Activated CD8-positive, alpha-beta T cell treated with anti-CD3 and anti-CD28 coated beads, Interleukin-2, amount 10 ng/mL, durations not matched to agents 7 days and 5 days (primary cell): ENCODE data around the gene AQP12A. TPM values are rescaled to one million over a fixed set of nuclear protein-coding genes. Genes with fewer than 3 reads are reported as not detected.

Source experiments
- ATAC-seq: fragments of 150-1000 bp; cut with Tn5 transposase; one replicate; pipeline ENCODE4 v1.10.0; 2021; ENCODE audit warnings: moderate library complexity
- CTCF ChIA-PET: fragments of 350-600 bp; sonication (Branson Sonifier 250); formaldehyde crosslinking; loops from one replicate; lab custom pipeline; 2021; ENCODE audit warnings: antibody characterized with exemption; lab: Charles Lee
- POLR2A ChIA-PET: fragments of 350-600 bp; sonication (Branson Sonifier 250); formaldehyde crosslinking; loops from one replicate; lab custom pipeline; 2021; ENCODE audit warnings: antibody characterized with exemption; lab: Charles Lee
- DNase-seq: peaks from one replicate; pipeline ENCODE4 v3.0.0-alpha.2; 2020
- H3K27ac Mint-ChIP-seq: one replicate; pipeline ENCODE4 v1.8.0; 2021; ENCODE audit warnings: mild to moderate bottlenecking, mixed read lengths
- H3K27me3 Mint-ChIP-seq: one replicate; pipeline ENCODE4 v1.8.0; 2021; ENCODE audit warnings: low read depth, mixed read lengths
- H3K36me3 Mint-ChIP-seq: one replicate; pipeline ENCODE4 v1.8.0; 2021; ENCODE audit warnings: low read depth, mixed read lengths
- H3K4me1 Mint-ChIP-seq: one replicate; pipeline ENCODE4 v1.8.0; 2021; ENCODE audit warnings: low read depth, mixed read lengths
- H3K4me3 Mint-ChIP-seq: one replicate; pipeline ENCODE4 v1.8.0; 2021; ENCODE audit warnings: mild to moderate bottlenecking, mixed read lengths
- H3K9me3 Mint-ChIP-seq: one replicate; pipeline ENCODE4 v1.8.0; 2022; ENCODE audit warnings: mixed read lengths; ENCODE audit not compliant: insufficient read depth
- total RNA-seq, 2 experiments: library from RNA; stranded (reverse); gene quantifications; one replicate each; pipeline ENCODE4 v1.2.3, GENCODE V29; 2021

AQP12A gene
- total RNA-seq, 2 experiments from 2014 or later, result not detected

- DNase-seq, result no peak
- H3K4me3 Mint-ChIP-seq, result no peak overlapping the region
- ChIA-PET POLR2A (no interaction called here), CTCF (no interaction called here)
- H3K9me3 Mint-ChIP-seq, result no peaks in the 10 kb centered on the region
- no peak for ATAC-seq
- no peaks in the 10 kb centered on the region for H3K27me3 Mint-ChIP-seq
- no peaks in the 10 kb centered on the region for H3K36me3 Mint-ChIP-seq
- no peak overlapping the region for H3K27ac Mint-ChIP-seq
- H3K4me1 Mint-ChIP-seq, result no peaks in the 10 kb centered on the region
Measured at GRCh38 chr2:240724431-240724830, 32.8 kb downstream of the AQP12A start.

GRCh38 chr2:240725266-240725665 lies 33.6 kb downstream of the AQP12A start:
- Mint-ChIP-seq H3K27me3 (no peaks in the 10 kb centered on the region), H3K9me3 (no peaks in the 10 kb centered on the region), H3K4me1 (no peaks in the 10 kb centered on the region), H3K27ac (no peak overlapping the region), H3K4me3 (no peak overlapping the region), H3K36me3 (no peaks in the 10 kb centered on the region)
- CTCF ChIA-PET, result no interaction called here
- DNase-seq (no peak), ATAC-seq (no peak)
- POLR2A ChIA-PET, result no interaction called here

DNA sequence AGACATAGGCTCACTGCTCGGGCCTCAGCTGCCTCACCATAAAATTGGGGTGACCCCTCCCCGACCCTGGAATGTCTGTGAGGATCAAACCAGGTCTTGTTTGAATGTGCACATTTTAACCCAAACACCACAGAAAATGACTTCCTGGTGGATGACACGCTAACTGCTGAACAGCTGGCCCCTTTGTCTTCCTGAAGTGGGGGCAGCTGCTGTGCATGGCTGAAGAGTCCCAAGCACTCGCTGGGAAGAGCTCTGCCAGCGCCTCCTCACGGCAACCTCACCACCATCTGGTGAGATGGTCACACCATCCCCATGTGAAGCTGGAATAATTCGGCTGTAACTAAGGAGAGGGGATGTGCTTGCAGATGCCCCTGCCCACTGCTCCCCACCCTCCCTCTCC lies 34.0 kb downstream of the AQP12A start:
- no peaks in the 10 kb centered on the region for H3K4me1 Mint-ChIP-seq
- DNase-seq, result no peak
- ChIA-PET CTCF (no interaction called here), POLR2A (no interaction called here)
- H3K36me3 Mint-ChIP-seq, result no peaks in the 10 kb centered on the region
- H3K9me3 Mint-ChIP-seq, result no peaks in the 10 kb centered on the region
- H3K27ac Mint-ChIP-seq, result no peak overlapping the region
- H3K4me3 Mint-ChIP-seq, result no peak overlapping the region
- no peak for ATAC-seq
- no peaks in the 10 kb centered on the region for H3K27me3 Mint-ChIP-seq

DNA sequence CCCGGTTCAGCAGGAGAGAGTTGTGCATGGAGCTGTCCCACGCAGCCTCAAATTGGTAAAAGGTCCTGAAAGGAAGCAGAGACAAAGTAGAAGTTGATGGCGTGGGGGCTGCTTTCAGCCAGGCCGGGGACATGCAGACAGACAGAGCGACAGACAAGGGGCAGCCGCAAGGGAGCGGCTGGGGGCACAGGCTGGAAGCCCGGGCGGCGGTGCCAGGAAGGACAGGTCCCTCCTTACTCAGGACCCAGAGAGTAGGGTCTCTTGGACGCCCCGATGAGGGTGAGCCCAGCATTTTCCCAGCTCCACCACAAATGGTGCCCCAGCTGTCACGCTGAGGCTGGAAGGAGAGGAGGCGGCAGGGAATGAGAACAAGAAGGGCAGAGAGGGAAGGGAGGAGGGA lies 35.2 kb downstream of the AQP12A start:
- ChIA-PET CTCF (interaction anchor here (0.6 kb wide), 1 partner anchor 269 kb away, joined by 3 read pairs; no protein-coding TSS in a partner anchor), POLR2A (no interaction called here)
- Mint-ChIP-seq H3K4me3 (no peak overlapping the region), H3K4me1 (no peaks in the 10 kb centered on the region), H3K9me3 (no peaks in the 10 kb centered on the region), H3K27ac (no peak overlapping the region), H3K36me3 (no peaks in the 10 kb centered on the region), H3K27me3 (no peaks in the 10 kb centered on the region)
- DNase-seq (no peak), ATAC-seq (no peak)

GRCh38 chr2:240727439-240727838 lies 35.8 kb downstream of the AQP12A start:
- Mint-ChIP-seq H3K27ac (no peak overlapping the region), H3K4me3 (no peak overlapping the region), H3K9me3 (no peaks in the 10 kb centered on the region), H3K4me1 (no peaks in the 10 kb centered on the region), H3K27me3 (no peaks in the 10 kb centered on the region), H3K36me3 (no peaks in the 10 kb centered on the region)
- ChIA-PET POLR2A (no interaction called here), CTCF (no interaction called here)
- DNase-seq (no peak), ATAC-seq (no peak)

DNA sequence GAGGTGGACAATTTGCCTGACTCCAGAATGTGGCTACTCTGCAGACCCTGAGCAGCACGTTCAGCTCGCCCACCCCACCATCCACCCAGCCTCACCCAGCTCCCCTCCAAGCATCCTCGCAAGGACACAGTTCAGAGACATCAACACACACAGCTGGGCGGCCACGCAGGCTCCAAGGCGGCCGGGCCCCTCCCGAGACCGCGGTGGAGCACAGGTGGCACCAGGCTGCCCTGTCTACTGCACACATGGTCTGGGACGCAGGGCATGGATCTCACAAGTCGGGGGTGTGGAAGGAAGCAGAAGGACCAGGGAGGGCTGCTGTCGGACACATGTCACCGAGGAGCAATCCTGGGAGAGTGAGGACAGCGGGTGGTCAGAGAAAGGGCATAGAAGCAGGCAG lies 36.2 kb downstream of the AQP12A start:
- H3K4me3 Mint-ChIP-seq, result no peak overlapping the region
- ChIA-PET CTCF (no interaction called here), POLR2A (no interaction called here)
- H3K27me3 Mint-ChIP-seq, result no peaks in the 10 kb centered on the region
- H3K9me3 Mint-ChIP-seq, result no peaks in the 10 kb centered on the region
- H3K36me3 Mint-ChIP-seq, result no peaks in the 10 kb centered on the region
- H3K27ac Mint-ChIP-seq, result no peak overlapping the region
- no peaks in the 10 kb centered on the region for H3K4me1 Mint-ChIP-seq
- no peak for DNase-seq
- ATAC-seq, result no peak

- Mint-ChIP-seq H3K27me3 (no peaks in the 10 kb centered on the region), H3K36me3 (no peaks in the 10 kb centered on the region), H3K4me1 (no peaks in the 10 kb centered on the region), H3K27ac (no peak overlapping the region), H3K4me3 (no peak overlapping the region), H3K9me3 (no peaks in the 10 kb centered on the region)
- ATAC-seq, result no peak
- no peak for DNase-seq
- POLR2A ChIA-PET, result no interaction called here
- CTCF ChIA-PET, result no interaction called here
Measured at GRCh38 chr2:240728361-240728760, 36.7 kb downstream of the AQP12A start.

DNA sequence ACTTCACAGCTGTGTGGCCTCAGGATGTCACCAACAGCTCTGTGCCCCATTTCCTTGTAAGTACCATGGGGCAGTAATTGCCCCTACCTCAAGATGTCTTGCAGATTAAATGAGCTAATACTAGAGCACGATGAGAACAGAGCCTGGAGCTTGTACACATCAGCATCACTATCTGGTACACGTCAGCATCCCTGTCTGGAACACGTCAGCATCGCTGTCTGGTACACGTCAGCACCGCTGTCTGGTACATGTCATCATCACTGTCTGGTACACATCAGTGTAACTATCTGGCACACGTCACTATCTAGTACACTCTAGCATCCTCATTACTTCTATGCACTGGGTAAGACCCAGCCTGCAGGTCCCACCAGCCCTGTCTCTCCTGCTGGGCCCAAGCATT lies 37.2 kb downstream of the AQP12A start:
- Mint-ChIP-seq H3K36me3 (no peaks in the 10 kb centered on the region), H3K27me3 (no peaks in the 10 kb centered on the region), H3K4me3 (no peak overlapping the region), H3K9me3 (no peaks in the 10 kb centered on the region), H3K27ac (no peak overlapping the region), H3K4me1 (no peaks in the 10 kb centered on the region)
- CTCF ChIA-PET, result no interaction called here
- POLR2A ChIA-PET, result no interaction called here
- ATAC-seq (no peak), DNase-seq (no peak)

GRCh38 chr2:240730501-240731177 lies 39.0 kb downstream of the AQP12A start:
- H3K4me3 Mint-ChIP-seq, result no peak overlapping the region

GRCh38 chr2:240731178-240731545 lies 39.5 kb downstream of the AQP12A start:
- Mint-ChIP-seq H3K27me3 (no peaks in the 10 kb centered on the region), H3K4me1 (no peaks in the 10 kb centered on the region), H3K9me3 (no peaks in the 10 kb centered on the region), H3K27ac (no peak overlapping the region), H3K4me3 (no peak overlapping the region), H3K36me3 (no peaks in the 10 kb centered on the region)
- POLR2A ChIA-PET, result no interaction called here
- CTCF ChIA-PET, result no interaction called here
- ATAC-seq (no peak), DNase-seq (no peak)

More at GRCh38 chr2:240730501-240731177, 39.0 kb downstream of the AQP12A start:
- ATAC-seq (no peak), DNase-seq (no peak)
- no peak overlapping the region for H3K27ac Mint-ChIP-seq
- H3K36me3 Mint-ChIP-seq, result no peaks in the 10 kb centered on the region
- ChIA-PET POLR2A (no interaction called here), CTCF (no interaction called here)
- no peaks in the 10 kb centered on the region for H3K4me1 Mint-ChIP-seq
- no peaks in the 10 kb centered on the region for H3K27me3 Mint-ChIP-seq
- H3K9me3 Mint-ChIP-seq, result no peaks in the 10 kb centered on the region

DNA sequence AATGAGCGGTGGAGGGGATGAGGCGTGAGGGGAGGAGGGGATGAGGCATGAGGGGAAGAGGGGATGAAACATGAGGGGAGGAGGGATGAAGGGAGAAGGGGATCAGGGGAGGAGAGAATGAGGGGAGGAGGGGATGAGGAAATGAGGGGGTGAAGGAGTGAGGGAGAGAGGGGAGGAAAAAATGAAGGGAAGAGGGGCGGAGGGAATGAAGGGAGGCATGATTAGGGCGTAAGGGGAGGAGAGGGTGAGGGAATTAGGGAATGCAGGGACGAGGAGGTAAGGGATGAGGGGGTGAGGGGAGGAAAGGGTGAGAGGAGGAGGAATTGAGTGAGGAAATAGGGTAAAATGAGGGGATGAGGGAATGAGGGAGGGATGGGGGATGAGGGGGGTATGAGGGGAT lies 40.5 kb downstream of the AQP12A start:
- Mint-ChIP-seq H3K27ac (no peak overlapping the region), H3K36me3 (no peaks in the 10 kb centered on the region), H3K9me3 (no peaks in the 10 kb centered on the region), H3K4me1 (no peaks in the 10 kb centered on the region), H3K27me3 (no peaks in the 10 kb centered on the region), H3K4me3 (no peak overlapping the region)
- DNase-seq (no peak), ATAC-seq (no peak)
- ChIA-PET CTCF (no interaction called here), POLR2A (no interaction called here)

DNA sequence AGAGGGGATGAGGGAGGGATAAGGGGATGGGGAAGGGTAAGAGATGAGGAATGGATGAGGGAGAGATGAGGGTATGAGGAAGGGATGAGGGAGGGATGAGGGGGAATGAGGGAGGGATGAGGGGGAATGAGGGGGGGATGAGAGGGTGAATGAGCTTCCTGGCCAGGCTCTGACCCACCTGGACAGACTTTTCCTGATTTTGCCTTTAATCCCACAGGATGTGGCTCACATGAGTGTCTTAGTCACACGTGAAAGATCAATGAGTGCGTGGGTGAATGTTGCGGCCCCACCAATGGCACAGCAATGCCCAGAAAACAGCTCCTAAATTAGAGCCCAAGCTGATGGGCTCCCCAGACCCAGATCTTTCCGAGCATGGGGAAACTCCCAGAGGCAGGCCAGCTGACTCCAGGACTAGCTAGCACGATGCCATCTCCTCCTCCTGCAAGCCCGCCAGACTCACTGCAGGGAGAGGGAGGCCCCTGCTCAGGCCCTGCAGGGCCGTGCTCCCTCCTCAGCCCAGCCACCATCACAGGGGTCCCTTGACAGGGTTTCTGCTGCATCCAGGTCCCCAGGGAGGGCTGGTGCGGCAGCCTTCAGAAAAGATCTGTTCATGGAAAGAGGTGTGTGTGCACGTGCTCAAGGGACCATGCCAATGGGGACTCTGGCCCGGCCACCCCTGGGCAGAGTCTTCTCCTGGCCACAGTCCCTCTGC lies 41.4 kb downstream of the AQP12A start:
- no peak for ATAC-seq
- H3K27me3 Mint-ChIP-seq, result no peaks in the 10 kb centered on the region
- H3K4me1 Mint-ChIP-seq, result no peaks in the 10 kb centered on the region
- no peak overlapping the region for H3K4me3 Mint-ChIP-seq
- ChIA-PET CTCF (no interaction called here), POLR2A (no interaction called here)
- no peaks in the 10 kb centered on the region for H3K36me3 Mint-ChIP-seq
- no peak for DNase-seq
- no peak overlapping the region for H3K27ac Mint-ChIP-seq
- H3K9me3 Mint-ChIP-seq, result no peaks in the 10 kb centered on the region
